Ishikawa (cell line): ENCODE measurements around the gene MPV17.

Experiments used
- CEBPB ChIP-seq: IDR thresholded peaks from 2 replicates; pipeline ENCODE4 v1.6.1; 2012
- CREB1 ChIP-seq: IDR thresholded peaks from 2 replicates; pipeline ENCODE4 v1.6.1; 2012; ENCODE audit warnings: low read depth
- EGR1 ChIP-seq: IDR thresholded peaks from 2 replicates; pipeline ENCODE4 v1.6.1; 2012
- EP300 ChIP-seq: IDR thresholded peaks from 2 replicates; pipeline ENCODE4 v1.6.1; 2012; ENCODE audit warnings: borderline replicate concordance
- FOXM1 ChIP-seq: IDR thresholded peaks from 2 replicates; pipeline ENCODE4 v1.6.1; 2012; ENCODE audit warnings: low read depth, borderline replicate concordance
- NFIC ChIP-seq: IDR thresholded peaks from 2 replicates; pipeline ENCODE4 v1.6.1; 2012
- RAD21 ChIP-seq: IDR thresholded peaks from 2 replicates; pipeline ENCODE4 v1.6.1; 2012; ENCODE audit warnings: low read depth
- TAF1 ChIP-seq: IDR thresholded peaks from 2 replicates; pipeline ENCODE4 v1.6.1; 2012; ENCODE audit warnings: low read depth, mild to moderate bottlenecking
- TCF12 ChIP-seq: IDR thresholded peaks from 2 replicates; pipeline ENCODE4 v1.6.1; 2012; ENCODE audit warnings: low read depth
- TEAD4 ChIP-seq: IDR thresholded peaks from 2 replicates; pipeline ENCODE4 v1.6.1; 2012
- YY1 ChIP-seq: IDR thresholded peaks from 2 replicates; pipeline ENCODE4 v1.6.1; 2012; ENCODE audit warnings: low read depth
- ZBTB7A ChIP-seq: IDR thresholded peaks from 2 replicates; pipeline ENCODE4 v1.6.1; 2012; ENCODE audit warnings: low read depth
- TF ChIP-seq, protein P1 (sequence below): IDR thresholded peaks from 2 replicates; pipeline ENCODE4 v1.6.1; 2012; ENCODE audit warnings: low read depth, mild to moderate bottlenecking
- TF ChIP-seq, protein P2 (sequence below): IDR thresholded peaks from 2 replicates; pipeline ENCODE4 v1.6.1; 2012
- TF ChIP-seq, protein P3 (sequence below): IDR thresholded peaks from 2 replicates; pipeline ENCODE4 v1.6.1; 2012

Gene MPV17

DNA sequence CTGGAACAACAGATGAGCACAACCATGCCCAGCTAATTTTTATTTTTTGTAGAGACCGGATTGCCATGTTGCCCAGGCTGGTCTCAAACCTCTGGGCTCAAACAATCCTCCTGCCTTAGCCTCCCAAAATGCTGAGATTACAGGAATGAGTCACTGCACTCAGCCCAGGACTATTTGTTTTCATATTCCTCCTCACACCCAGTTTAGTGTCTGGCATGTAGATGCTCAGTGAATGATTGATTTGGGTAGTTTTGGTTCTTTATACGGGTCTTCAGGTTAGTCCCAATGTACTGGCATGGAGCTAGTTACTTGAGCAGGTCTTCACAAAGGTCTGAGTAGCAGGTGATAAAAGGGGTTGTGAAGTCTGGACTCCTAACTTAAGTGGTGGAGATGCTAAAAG, 41.0 kb upstream of the MPV17 start:
- TF ChIP-seq EP300 (no peak), TEAD4 (no peak), TAF1 (no peak), TCF12 (no peak), ZBTB7A (no peak), CEBPB (no peak), FOXM1 (no peak), YY1 (no peak), NFIC (no peak)
- TF ChIP-seq, protein P1, sequence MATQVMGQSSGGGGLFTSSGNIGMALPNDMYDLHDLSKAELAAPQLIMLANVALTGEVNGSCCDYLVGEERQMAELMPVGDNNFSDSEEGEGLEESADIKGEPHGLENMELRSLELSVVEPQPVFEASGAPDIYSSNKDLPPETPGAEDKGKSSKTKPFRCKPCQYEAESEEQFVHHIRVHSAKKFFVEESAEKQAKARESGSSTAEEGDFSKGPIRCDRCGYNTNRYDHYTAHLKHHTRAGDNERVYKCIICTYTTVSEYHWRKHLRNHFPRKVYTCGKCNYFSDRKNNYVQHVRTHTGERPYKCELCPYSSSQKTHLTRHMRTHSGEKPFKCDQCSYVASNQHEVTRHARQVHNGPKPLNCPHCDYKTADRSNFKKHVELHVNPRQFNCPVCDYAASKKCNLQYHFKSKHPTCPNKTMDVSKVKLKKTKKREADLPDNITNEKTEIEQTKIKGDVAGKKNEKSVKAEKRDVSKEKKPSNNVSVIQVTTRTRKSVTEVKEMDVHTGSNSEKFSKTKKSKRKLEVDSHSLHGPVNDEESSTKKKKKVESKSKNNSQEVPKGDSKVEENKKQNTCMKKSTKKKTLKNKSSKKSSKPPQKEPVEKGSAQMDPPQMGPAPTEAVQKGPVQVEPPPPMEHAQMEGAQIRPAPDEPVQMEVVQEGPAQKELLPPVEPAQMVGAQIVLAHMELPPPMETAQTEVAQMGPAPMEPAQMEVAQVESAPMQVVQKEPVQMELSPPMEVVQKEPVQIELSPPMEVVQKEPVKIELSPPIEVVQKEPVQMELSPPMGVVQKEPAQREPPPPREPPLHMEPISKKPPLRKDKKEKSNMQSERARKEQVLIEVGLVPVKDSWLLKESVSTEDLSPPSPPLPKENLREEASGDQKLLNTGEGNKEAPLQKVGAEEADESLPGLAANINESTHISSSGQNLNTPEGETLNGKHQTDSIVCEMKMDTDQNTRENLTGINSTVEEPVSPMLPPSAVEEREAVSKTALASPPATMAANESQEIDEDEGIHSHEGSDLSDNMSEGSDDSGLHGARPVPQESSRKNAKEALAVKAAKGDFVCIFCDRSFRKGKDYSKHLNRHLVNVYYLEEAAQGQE, result no peak
- TF ChIP-seq, protein P2, sequence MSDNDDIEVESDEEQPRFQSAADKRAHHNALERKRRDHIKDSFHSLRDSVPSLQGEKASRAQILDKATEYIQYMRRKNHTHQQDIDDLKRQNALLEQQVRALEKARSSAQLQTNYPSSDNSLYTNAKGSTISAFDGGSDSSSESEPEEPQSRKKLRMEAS, result no peak
- TF ChIP-seq, protein P3, sequence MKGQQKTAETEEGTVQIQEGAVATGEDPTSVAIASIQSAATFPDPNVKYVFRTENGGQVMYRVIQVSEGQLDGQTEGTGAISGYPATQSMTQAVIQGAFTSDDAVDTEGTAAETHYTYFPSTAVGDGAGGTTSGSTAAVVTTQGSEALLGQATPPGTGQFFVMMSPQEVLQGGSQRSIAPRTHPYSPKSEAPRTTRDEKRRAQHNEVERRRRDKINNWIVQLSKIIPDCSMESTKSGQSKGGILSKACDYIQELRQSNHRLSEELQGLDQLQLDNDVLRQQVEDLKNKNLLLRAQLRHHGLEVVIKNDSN, result no peak

DNA sequence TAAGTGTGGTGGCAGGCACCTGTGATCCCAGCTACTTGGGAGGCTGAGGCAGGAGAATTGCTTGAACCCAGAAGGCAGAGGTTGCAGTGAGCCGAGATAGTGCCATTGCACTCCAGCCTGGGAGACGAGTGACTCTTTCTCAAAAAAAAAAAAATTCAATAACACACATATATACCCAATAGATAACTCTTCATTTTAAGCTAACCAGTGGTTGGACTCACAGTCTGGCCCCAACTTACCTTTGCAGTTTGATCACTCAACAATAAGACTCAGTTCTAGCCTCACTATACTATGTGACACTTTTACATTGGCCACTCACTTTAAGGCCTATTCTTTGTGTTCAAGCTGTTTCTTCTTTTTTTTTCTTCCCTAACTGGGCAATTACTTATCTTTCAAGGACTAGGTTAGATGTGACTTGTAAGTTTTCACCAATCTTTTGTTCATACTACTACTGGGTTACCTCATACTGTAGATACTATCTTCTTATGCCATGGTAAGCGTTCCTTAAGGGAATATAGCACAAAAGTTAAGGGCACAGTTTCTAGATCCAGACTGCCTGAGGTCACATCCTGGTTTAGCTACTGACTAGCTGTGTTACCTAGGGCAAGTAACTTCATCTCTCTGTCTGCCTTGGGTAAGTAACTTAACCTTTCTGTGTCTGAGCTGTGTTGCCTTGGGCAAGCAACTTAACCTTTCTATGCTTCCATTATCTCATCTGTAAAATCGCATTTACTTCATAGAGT, 40.0 kb upstream of the MPV17 start:
- TF ChIP-seq, protein P2, result no peak
- TF ChIP-seq EP300 (no peak), TEAD4 (no peak), ZBTB7A (no peak), TCF12 (no peak), YY1 (no peak), FOXM1 (no peak), RAD21 (no peak), CREB1 (no peak), EGR1 (no peak), CEBPB (no peak), TAF1 (no peak), NFIC (no peak)
- TF ChIP-seq, protein P3, result no peak
- TF ChIP-seq, protein P1, result no peak

DNA sequence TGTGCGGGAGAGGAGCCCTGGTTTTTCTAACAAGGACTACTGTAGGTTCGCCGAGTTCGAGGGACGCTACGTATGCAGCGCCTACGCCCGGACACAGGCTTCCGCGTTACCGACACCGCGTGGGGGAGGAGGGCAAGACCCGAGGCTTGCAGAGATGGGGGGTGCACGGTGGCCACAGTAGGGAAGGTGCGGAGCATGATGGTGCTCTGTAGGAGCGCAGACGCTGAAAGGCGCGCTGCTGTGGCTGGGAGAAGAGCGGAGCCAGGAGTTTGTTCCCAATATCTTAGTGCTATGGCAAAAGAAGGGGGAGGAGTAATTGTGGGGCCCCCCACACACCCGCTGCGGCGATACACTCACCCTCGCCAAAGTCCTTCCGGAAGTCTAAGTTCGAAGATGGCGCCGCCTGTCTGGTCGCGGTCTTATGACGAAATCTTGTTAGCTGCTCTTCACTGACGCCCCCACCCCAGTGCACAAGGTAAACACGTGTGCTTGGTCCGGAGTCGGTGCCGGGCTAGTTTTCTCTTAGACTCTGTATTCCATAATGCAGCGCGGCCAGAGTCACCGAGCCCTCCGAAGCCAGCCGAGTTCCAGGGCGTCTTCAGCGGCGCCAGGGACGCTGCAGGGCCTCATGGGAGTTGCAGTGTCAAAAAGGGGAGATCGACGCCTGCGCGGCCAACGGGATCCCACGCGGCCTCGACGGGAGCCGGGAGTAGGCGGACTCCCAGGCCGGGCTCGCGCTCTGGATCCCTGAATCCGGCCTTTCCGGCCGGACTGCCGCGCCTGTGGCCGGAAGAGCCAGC, 33.7 kb upstream of the MPV17 start, which contains the start of gene GTF3C2:
TSS of gene GTF3C2 (minus strand) at position 383 of the 800 bp plus-strand sequence. CDS start 13,210 bp downstream, outside the sequence.
- TF ChIP-seq, protein P3, result peak; percentile 59
- peak; percentile 83; the same call in 1 of the 2 replicates for TF ChIP-seq TAF1
- TF ChIP-seq ZBTB7A, result peak; percentile 61; the same call in 1 of the 2 replicates
- peak; percentile 48; the same call in 1 of the 2 replicates for TF ChIP-seq EGR1
- no peak; the same call in 1 of the 2 replicates for TF ChIP-seq EP300
- TF ChIP-seq CREB1, result peak; percentile 96
- TF ChIP-seq, protein P1, result no peak
- TF ChIP-seq TCF12, result peak; percentile 52; the same call in 1 of the 2 replicates
- 0 out of 2 replicates have a peak, but pooled peaks have one; percentile 6 for TF ChIP-seq CEBPB
- peak; percentile 12; the same call in 1 of the 2 replicates for TF ChIP-seq TEAD4
- TF ChIP-seq FOXM1, result no peak; the same call in 1 of the 2 replicates
- TF ChIP-seq RAD21, result no peak
- TF ChIP-seq NFIC, result peak; percentile 24; the same call in 1 of the 2 replicates
- TF ChIP-seq, protein P2, result peak; percentile 89
- peak; percentile 93 for TF ChIP-seq YY1
